GM12891 (cell line): ENCODE results near the gene TLCD3A.
"Not testable (repeated sequence)": the region's sequence is repeated elsewhere in the genome, so short reads cannot be mapped to it uniquely, and the experiment has no call there.

ENCODE experiments used
- DNase-seq: peaks from one replicate; pipeline ENCODE4 v3.0.0; 2011; ENCODE audit warnings: low spot score; ENCODE audit not compliant: insufficient read length
- FAIRE-seq: peaks from 2 replicates; lab custom pipeline; 2011; peaks lifted over from hg19 to GRCh38; lab: Jason Lieb, UNC
- PAX5 ChIP-seq: IDR thresholded peaks from 2 replicates; pipeline ENCODE4 v1.6.1; 2011; ENCODE audit warnings: low read length, moderate library complexity, mild to moderate bottlenecking; ENCODE audit not compliant: insufficient read depth, severe bottlenecking
- POLR2A ChIP-seq: IDR thresholded peaks from 2 replicates; pipeline ENCODE4 v1.6.1; 2011; ENCODE audit warnings: low read depth, low read length, control low read depth
- POLR2AphosphoS5 ChIP-seq: IDR thresholded peaks from 2 replicates; pipeline ENCODE4 v1.6.1; 2011; ENCODE audit warnings: low read depth, low read length, control low read depth
- POU2F2 ChIP-seq: IDR thresholded peaks from 2 replicates; pipeline ENCODE4 v1.6.1; 2011; ENCODE audit warnings: low read depth, mild to moderate bottlenecking, control low read depth, low read length, moderate library complexity
- SPI1 ChIP-seq: IDR thresholded peaks from 2 replicates; pipeline ENCODE4 v1.6.1; 2011; ENCODE audit warnings: low read depth, low read length, control low read depth
- TAF1 ChIP-seq: IDR thresholded peaks from 2 replicates; pipeline ENCODE4 v1.6.1; 2011; ENCODE audit warnings: low read depth, low read length, control low read depth

TLCD3A gene

GRCh38 chr17:693791-694638, 38.4 kb upstream of the TLCD3A start:
- TF ChIP-seq POLR2AphosphoS5 = no peak
- TF ChIP-seq POLR2A = no peak
- no peak for TF ChIP-seq POU2F2
- TF ChIP-seq PAX5 = no peak
- TF ChIP-seq SPI1 = no peak
- no peak for FAIRE-seq
- no peak for DNase-seq

DNA sequence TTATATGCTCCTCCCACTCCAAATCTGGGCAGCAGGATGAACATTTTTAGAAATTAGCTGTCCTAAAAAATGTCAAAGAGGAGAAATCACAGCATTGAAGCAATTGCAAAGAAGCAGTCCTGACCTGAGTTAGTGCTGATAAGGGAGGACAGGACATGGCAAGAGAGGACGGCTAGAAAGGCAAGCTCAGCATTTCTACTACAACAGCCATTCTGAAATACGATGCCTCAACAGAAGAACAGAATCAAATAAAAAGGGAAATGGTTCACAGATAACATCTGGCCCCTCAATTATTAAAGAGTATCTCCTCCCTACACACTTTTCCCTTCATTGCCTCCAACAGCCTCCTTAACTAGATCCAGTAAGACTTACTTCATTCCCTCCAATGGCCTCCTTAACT, 36.0 kb upstream of the TLCD3A start:
- TF ChIP-seq POU2F2 (no peak), SPI1 (no peak), POLR2A (no peak), PAX5 (no peak), TAF1 (no peak), POLR2AphosphoS5 (no peak)
- no peak for DNase-seq
- no peak for FAIRE-seq

DNA sequence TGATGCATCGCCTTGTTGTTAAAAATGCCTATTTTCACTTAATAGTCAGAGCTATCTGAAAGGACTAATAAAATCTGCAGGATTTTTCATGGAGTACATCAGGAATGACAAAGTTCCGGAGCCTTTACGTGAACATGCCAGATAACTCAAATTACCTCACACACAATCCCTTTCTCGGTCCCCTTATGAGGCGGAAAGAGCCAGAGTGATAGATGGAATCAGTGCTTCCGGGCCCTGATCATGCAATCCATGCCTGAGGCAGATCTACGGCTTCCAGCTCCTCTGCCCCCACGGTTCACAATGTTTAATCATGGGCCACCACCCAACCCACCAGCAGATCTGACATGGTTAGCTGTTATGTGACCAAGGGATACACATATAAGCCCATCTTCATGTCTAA, 34.7 kb upstream of the TLCD3A start:
- DNase-seq (no peak), FAIRE-seq (no peak)
- TF ChIP-seq SPI1 (no peak), TAF1 (no peak), POLR2AphosphoS5 (no peak), PAX5 (no peak), POU2F2 (no peak), POLR2A (no peak)

DNA sequence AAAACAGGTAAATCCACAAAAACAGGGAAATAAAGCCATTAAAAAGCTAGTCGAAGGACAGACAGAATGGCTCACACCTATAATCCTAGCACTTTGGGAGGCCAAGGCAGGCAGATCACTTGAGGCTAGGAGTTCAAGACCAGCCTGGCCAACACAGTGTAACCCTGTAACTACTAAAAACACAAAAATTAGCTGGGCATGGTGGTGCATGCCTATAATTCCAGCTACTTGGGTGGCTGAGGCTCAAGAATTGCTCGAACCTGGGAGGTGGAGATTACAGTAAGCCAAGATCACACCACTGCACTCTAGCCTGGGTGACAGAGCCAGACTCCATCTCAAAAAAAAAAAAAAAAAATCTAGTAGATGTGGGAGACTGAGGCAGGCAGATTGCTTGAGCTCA, 34.3 kb upstream of the TLCD3A start:
- not testable (repeated sequence) for DNase-seq, FAIRE-seq

GRCh38 chr17:699345-699744, 33.1 kb upstream of the TLCD3A start:
- DNase-seq (no peak), FAIRE-seq (no peak)
- TF ChIP-seq TAF1 (no peak), PAX5 (no peak), POLR2AphosphoS5 (no peak), SPI1 (no peak), POLR2A (no peak), POU2F2 (no peak)

DNA sequence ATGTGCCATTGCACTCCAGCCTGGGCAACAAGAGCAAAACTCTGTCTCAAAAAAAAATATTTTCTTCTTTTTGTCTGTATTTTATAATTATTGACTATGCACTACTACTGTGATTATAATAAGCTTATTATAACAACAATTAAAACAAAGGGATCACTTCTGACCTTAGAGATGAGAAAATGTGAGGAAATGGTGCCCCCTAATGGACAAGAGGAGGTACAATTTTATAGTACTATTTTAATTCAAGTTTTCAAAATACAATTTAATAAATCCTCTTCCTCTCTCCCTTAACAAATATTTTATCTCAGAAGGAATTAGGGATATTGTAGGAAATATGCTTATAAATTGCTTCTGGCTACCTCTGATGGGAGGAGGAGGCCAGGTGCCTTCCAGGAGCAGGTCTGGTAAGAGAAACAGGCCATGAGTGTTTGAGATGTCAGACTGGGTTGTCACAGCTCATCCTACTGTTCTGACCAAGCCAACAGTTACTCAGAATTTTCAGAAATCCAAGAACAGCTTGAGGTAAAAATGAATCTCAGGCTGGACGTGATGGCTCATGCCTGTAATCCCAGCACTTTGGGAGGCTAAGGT, 31.8 kb upstream of the TLCD3A start:
- DNase-seq (peak; percentile 22), FAIRE-seq (no peak)
- TF ChIP-seq POU2F2 = no peak
- no peak for TF ChIP-seq POLR2A
- TF ChIP-seq TAF1 = no peak

DNA sequence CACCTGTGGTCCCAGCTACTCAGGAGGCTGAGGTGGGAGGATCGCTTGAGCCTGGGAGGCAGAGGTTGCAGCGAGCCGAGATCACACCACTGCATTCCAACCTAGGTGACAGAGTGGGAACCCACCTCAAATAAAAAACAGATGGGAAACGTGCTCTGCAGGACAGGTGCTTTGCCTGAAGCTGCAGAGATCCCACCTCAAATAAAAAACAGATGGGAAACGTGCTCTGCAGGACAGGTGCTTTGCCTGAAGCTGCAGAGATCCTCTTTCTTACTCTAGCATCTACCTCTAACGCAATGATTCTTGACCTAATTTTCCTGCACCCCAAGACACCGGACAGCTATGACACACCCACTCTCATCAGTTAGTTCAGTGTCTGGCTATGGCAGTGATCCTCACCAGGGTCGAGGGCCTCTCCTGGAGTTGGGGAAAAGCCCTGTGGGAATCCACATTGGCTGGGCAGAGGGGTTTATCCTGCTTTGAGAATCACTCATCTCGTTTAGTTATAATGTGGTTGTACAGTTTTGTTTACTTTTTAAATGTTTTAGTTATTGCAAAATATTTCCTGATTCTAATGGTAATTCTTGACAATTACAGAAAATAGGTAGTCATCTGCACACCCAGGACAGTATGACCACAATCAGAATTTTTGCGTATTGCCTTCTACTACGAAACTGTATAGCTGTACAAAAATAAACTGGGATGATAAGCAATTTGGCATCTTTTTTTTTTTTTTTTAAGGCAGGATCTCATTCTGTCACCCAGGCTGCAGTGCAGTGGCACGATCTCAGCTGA, 29.1 kb upstream of the TLCD3A start:
- DNase-seq (no peak), FAIRE-seq (no peak)
- TF ChIP-seq TAF1 (no peak), POU2F2 (no peak), SPI1 (no peak), POLR2A (no peak), POLR2AphosphoS5 (no peak), PAX5 (no peak)

- FAIRE-seq = no peak
- DNase-seq = no peak
- TF ChIP-seq POLR2A (no peak), PAX5 (no peak), POLR2AphosphoS5 (no peak), POU2F2 (no peak), SPI1 (no peak), TAF1 (no peak)
Measured at GRCh38 chr17:704111-704864, 28.1 kb upstream of the TLCD3A start.

DNA sequence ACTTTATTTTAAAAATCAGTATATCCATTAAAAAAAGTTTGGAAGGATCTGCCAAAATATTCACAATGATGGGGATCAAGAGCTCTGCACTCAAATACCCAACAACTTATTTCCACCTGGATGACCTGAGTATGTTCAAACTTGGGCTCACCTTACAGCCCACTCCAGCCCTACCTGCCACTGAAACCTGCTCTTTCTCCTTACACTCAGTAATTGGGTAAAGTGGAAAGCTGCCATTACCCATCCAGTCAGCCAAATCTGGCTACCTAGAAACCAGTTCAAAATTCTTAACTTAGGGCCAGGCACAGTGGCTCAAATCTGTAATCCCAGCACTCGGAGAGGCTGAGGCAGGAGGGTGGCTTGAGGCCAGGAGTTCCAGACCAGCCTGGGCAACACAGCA, 27.4 kb upstream of the TLCD3A start:
- FAIRE-seq = no peak
- no peak for DNase-seq
- TF ChIP-seq PAX5 = no peak
- no peak for TF ChIP-seq TAF1
- no peak for TF ChIP-seq POLR2AphosphoS5
- no peak for TF ChIP-seq POLR2A
- no peak for TF ChIP-seq SPI1
- TF ChIP-seq POU2F2 = no peak

- TF ChIP-seq POLR2AphosphoS5 (no peak), TAF1 (no peak), PAX5 (no peak), POU2F2 (no peak), POLR2A (no peak), SPI1 (no peak)
- no peak for DNase-seq
- FAIRE-seq = no peak
Measured at GRCh38 chr17:705863-706262, 26.5 kb upstream of the TLCD3A start.
